ENCODE measurements around the gene APOL6. TPM values are rescaled to one million over a fixed set of nuclear protein-coding genes. Genes with fewer than 3 reads are reported as not detected.

Gene APOL6
- total and polyA plus RNA-seq, 2 of the 13 experiments (the other 11 are each of a cell fraction or from before 2014, with no cell fraction given): 5.2 to 7.5 TPM

GRCh38 chr22:35630891-35631290, 17.4 kb upstream of the APOL6 start (continued):
- TF ChIP-seq, protein P1, sequence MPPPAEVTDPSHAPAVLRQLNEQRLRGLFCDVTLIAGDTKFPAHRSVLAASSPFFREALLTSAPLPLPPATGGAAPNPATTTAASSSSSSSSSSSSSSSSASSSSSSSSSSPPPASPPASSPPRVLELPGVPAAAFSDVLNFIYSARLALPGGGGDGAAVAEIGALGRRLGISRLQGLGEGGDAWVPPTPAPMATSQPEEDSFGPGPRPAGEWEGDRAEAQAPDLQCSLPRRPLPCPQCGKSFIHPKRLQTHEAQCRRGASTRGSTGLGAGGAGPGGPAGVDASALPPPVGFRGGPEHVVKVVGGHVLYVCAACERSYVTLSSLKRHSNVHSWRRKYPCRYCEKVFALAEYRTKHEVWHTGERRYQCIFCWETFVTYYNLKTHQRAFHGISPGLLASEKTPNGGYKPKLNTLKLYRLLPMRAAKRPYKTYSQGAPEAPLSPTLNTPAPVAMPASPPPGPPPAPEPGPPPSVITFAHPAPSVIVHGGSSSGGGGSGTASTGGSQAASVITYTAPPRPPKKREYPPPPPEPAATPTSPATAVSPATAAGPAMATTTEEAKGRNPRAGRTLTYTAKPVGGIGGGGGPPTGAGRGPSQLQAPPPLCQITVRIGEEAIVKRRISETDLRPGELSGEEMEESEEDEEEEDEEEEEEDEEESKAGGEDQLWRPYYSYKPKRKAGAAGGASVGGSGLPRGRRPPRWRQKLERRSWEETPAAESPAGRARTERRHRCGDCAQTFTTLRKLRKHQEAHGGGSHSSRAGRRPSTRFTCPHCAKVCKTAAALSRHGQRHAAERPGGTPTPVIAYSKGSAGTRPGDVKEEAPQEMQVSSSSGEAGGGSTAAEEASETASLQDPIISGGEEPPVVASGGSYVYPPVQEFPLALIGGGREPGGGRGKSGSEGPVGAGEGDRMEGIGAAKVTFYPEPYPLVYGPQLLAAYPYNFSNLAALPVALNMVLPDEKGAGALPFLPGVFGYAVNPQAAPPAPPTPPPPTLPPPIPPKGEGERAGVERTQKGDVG (CRISPR knock-in tag; IDR thresholded peaks at IDR 0.05; ENCODE audit: borderline replicate concordance): no peak

DNA sequence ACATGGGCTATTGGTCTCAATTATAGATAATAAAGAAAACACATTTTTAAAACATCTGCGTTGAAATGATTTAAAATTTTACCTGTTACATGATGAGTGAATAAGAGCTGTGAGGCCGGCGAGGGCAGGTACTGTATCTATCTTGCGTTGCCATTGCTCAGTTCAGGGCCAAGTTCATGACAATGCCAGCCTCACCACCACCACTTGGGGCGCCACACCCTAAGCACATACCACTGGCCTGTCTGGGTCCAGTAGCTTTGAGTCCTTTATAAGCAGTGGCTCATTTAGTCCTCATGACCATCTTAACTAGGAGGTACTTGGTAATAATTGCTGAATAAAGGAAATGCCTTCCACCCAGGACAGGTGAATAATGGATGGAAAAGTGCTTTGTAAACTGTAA, 16.6 kb upstream of the APOL6 start:
- Histone ChIP-seq H3K4me2 (ENCODE audit: low read depth, low read length) (no peak overlapping the region), H3K36me3 (replicated peaks in 1 of 2; ENCODE audit: control insufficient read depth in 1 of 2, insufficient read depth in 2 of 2, low read length in 2 of 2) (no peaks in the 10 kb centered on the region), H3K79me2 (ENCODE audit: insufficient read depth, low read length) (no peaks in the 10 kb centered on the region), H3K27ac (ENCODE audit: extremely low read length, insufficient read depth, low read length) (no peak overlapping the region), H3K9me3 (ENCODE audit: low read length) (no peaks in the 10 kb centered on the region), H3K9ac (ENCODE audit: insufficient read depth, low read depth, low read length) (no peak overlapping the region), H2AFZ (ENCODE audit: low read length) (no peak overlapping the region), H3K4me1 (ENCODE audit: insufficient read depth, low read length) (peaks cover 16% of the 10 kb centered on the region), H3K27me3 (ENCODE audit: control insufficient read depth in 1 of 2, insufficient read depth in 2 of 2, low read length in 2 of 2) (no peaks in the 10 kb centered on the region), H3K4me3 (replicated peaks in 1 of 3; ENCODE audit: insufficient read depth in 1 of 3, low read depth in 2 of 3, low read length in 3 of 3) (no peak overlapping the region), H4K20me1 (ENCODE audit: insufficient read depth, low read length) (no peaks in the 10 kb centered on the region)
- ChIA-PET CTCF (ENCODE audit: low intra/inter-chr PET ratio, low total read pairs) (interaction anchor here (0.7 to 1.3 kb wide), 2 partner anchors 290 to 435 kb away, joined by 4 to 6 read pairs; no protein-coding TSS in a partner anchor), POLR2A (interaction anchor here (1.4 to 1.6 kb wide), 2 partner anchors 17 to 102 kb away, joined by 3 to 5 read pairs; partner anchors contain the start of gene APOL6)
- 0% methylated on average over 5 of the region's 5 CpGs for WGBS (ENCODE audit: low lambda C conversion rate)
- FAIRE-seq (peak; percentile 42), DNase-seq (ENCODE audit: low spot score) (peak; percentile 60), ATAC-seq (peak; percentile 75)
- BruUV-seq (replicated peaks): no TSS peak
- in situ Hi-C loops (cut with HindIII; ENCODE audit: extremely low pct_ligation_motif_present, low pct_unique_long_range_greater_than_20kb) (loop anchor here (10.0 kb wide), 2 partner anchors 103 to 203 kb away; no protein-coding TSS in a partner anchor), intact Hi-C loops (cut with micrococcal nuclease; ENCODE audit: unreplicated experiment) (loop anchor here (2.0 kb wide), 1 partner anchor 211 kb away; no protein-coding TSS in a partner anchor)
- peak; percentile 37 for TF ChIP-seq FOSL2 (CRISPR knock-in tag; IDR thresholded peaks at IDR 0.05)
- no peak for TF ChIP-seq ZSCAN20 (CRISPR knock-in tag; IDR thresholded peaks at IDR 0.05; ENCODE audit: borderline replicate concordance)
- no peak for TF ChIP-seq ZNF484 (CRISPR knock-in tag; IDR thresholded peaks at IDR 0.05; ENCODE audit: borderline replicate concordance, low read depth)
- peak in 1 of 2 experiments; percentile 59; a peak in 1 of 4 replicates for TF ChIP-seq HMGXB4 (CRISPR knock-in tag; IDR thresholded peaks at IDR 0.05; ENCODE audit: borderline replicate concordance in 1 of 2, low read depth in 1 of 2)
- 0 out of 4 replicates have a peak, but pooled peaks of 1 of the 2 experiments have one; percentile 5 for TF ChIP-seq EP300 (IDR thresholded peaks at IDR 0.05; ENCODE audit: low read depth in 2 of 2, low read length in 2 of 2)
- no peak for TF ChIP-seq EP300 (CRISPR knock-in tag; IDR thresholded peaks at IDR 0.05; ENCODE audit: borderline replicate concordance)
- peak; percentile 53 for TF ChIP-seq SMC3 (IDR thresholded peaks at IDR 0.05; ENCODE audit: low read length)
- TF ChIP-seq TEAD3 (CRISPR knock-in tag; optimal IDR thresholded peaks at IDR 0.05; ENCODE audit: borderline replicate concordance): peak; percentile 84
- TF ChIP-seq RARA (CRISPR knock-in tag; IDR thresholded peaks at IDR 0.05): peak; percentile 70
- peak; percentile 6; the same call in 1 of the 2 replicates for TF ChIP-seq HNF4A (CRISPR knock-in tag; IDR thresholded peaks at IDR 0.05)
- TF ChIP-seq, protein P2, sequence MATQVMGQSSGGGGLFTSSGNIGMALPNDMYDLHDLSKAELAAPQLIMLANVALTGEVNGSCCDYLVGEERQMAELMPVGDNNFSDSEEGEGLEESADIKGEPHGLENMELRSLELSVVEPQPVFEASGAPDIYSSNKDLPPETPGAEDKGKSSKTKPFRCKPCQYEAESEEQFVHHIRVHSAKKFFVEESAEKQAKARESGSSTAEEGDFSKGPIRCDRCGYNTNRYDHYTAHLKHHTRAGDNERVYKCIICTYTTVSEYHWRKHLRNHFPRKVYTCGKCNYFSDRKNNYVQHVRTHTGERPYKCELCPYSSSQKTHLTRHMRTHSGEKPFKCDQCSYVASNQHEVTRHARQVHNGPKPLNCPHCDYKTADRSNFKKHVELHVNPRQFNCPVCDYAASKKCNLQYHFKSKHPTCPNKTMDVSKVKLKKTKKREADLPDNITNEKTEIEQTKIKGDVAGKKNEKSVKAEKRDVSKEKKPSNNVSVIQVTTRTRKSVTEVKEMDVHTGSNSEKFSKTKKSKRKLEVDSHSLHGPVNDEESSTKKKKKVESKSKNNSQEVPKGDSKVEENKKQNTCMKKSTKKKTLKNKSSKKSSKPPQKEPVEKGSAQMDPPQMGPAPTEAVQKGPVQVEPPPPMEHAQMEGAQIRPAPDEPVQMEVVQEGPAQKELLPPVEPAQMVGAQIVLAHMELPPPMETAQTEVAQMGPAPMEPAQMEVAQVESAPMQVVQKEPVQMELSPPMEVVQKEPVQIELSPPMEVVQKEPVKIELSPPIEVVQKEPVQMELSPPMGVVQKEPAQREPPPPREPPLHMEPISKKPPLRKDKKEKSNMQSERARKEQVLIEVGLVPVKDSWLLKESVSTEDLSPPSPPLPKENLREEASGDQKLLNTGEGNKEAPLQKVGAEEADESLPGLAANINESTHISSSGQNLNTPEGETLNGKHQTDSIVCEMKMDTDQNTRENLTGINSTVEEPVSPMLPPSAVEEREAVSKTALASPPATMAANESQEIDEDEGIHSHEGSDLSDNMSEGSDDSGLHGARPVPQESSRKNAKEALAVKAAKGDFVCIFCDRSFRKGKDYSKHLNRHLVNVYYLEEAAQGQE (IDR thresholded peaks at IDR 0.05; ENCODE audit: borderline replicate concordance in 1 of 2, low read depth in 1 of 2, low read length in 2 of 2): no peak
